MCF 10A (cell line): ENCODE results near the gene TARDBP. TPM values are rescaled to one million over a fixed set of nuclear protein-coding genes. Genes with fewer than 3 reads are reported as not detected.

Source experiments
- BruUV-seq: library from RNA; stranded (reverse); fragments of 400-500 nt; replicated peaks from 2 replicates; lab custom pipeline; 2021; lab: Mats Ljungman, UMichigan
- CTCF ChIA-PET: fragments of 300-600 bp; sonication (Branson Sonifier 250); formaldehyde crosslinking; extraction: SDS; loops from one replicate; lab custom pipeline; 2021; ENCODE audit warnings: antibody characterized with exemption, inconsistent platforms; lab: Yijun Ruan, JAX
- POLR2A ChIA-PET: fragments of 300-600, 350-650 bp; sonication (Branson Sonifier 250); formaldehyde crosslinking; extraction: SDS; loops from one replicate; lab custom pipeline; 2020; ENCODE audit warnings: antibody characterized with exemption, inconsistent platforms; lab: Yijun Ruan, JAX
- DNase-seq: peaks from one replicate; pipeline ENCODE4 v3.0.0-alpha.2; 2018; ENCODE audit not compliant: unreplicated experiment
- H3K27ac Mint-ChIP-seq: one replicate; pipeline ENCODE4 v1.8.0; 2022; ENCODE audit warnings: mild to moderate bottlenecking, low read depth, mixed read lengths; ENCODE audit not compliant: unreplicated experiment
- H3K27me3 Mint-ChIP-seq: one replicate; pipeline ENCODE4 v1.8.0; 2022; ENCODE audit warnings: mixed read lengths; ENCODE audit not compliant: insufficient read depth, unreplicated experiment
- H3K36me3 Mint-ChIP-seq: one replicate; pipeline ENCODE4 v1.8.0; 2022; ENCODE audit warnings: mild to moderate bottlenecking, moderate library complexity, mixed read lengths; ENCODE audit not compliant: insufficient read depth, unreplicated experiment
- H3K4me1 Mint-ChIP-seq: one replicate; pipeline ENCODE4 v1.8.0; 2022; ENCODE audit warnings: mixed read lengths; ENCODE audit not compliant: insufficient read depth, unreplicated experiment
- H3K4me3 Mint-ChIP-seq: one replicate; pipeline ENCODE4 v1.8.0; 2022; ENCODE audit warnings: mild to moderate bottlenecking, moderate library complexity, mixed read lengths; ENCODE audit not compliant: unreplicated experiment
- H3K9me3 Mint-ChIP-seq: one replicate; pipeline ENCODE4 v1.8.0; 2022; ENCODE audit warnings: mixed read lengths; ENCODE audit not compliant: unreplicated experiment
- intact Hi-C: fragments of 100-400 bp; cut with micrococcal nuclease; formaldehyde crosslinking; loops from 2 replicates; pipeline ENCODE4 v1.14.1; 2022
- total RNA-seq: library from RNA; stranded (reverse); gene quantifications from 2 replicates; pipeline ENCODE4 v1.2.3, GENCODE V29; 2022
- TF ChIP-seq, protein P1 (sequence below): fragments of 200-600 bp; IDR thresholded peaks from one replicate; pipeline ENCODE4 v1.8.0; 2022; ENCODE audit warnings: antibody characterized with exemption, mild to moderate bottlenecking; ENCODE audit not compliant: unreplicated experiment

TARDBP gene
- total RNA-seq, 1 experiment from 2014 or later, result 144 TPM

DNA sequence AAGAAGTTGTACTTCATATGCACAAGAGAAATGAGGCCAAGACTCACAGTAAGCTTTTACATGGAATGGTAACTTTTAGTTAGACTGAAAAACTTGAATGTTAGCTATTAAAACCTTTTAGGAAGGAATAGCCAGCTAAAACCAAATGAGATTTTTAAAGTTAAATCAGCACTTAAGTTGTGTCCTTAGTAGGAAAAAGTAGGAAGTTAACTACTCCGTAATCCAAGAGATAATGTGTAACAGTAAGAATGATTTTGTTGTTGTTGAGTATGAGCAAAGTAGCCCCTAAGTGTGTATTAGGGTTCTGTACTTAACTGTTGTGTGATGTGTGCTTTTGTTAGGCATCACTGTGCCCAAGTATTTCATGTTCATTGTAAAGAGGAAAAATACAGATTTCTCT lies 13.2 kb downstream of the TARDBP start:
- H3K4me1 Mint-ChIP-seq, result peaks cover 19% of the 10 kb centered on the region
- intact Hi-C loops, result no loop called here
- H3K36me3 Mint-ChIP-seq, result peaks cover 87% of the 10 kb centered on the region
- H3K4me3 Mint-ChIP-seq, result no peak overlapping the region
- no TSS peak for BruUV-seq
- H3K9me3 Mint-ChIP-seq, result no peaks in the 10 kb centered on the region
- H3K27me3 Mint-ChIP-seq, result no peaks in the 10 kb centered on the region
- POLR2A ChIA-PET, result interaction anchor here (2.7 kb wide), 1 partner anchor 13 kb away, joined by 13 read pairs; the partner anchor contains the start of gene TARDBP
- DNase-seq, result no peak
- TF ChIP-seq, protein P1, sequence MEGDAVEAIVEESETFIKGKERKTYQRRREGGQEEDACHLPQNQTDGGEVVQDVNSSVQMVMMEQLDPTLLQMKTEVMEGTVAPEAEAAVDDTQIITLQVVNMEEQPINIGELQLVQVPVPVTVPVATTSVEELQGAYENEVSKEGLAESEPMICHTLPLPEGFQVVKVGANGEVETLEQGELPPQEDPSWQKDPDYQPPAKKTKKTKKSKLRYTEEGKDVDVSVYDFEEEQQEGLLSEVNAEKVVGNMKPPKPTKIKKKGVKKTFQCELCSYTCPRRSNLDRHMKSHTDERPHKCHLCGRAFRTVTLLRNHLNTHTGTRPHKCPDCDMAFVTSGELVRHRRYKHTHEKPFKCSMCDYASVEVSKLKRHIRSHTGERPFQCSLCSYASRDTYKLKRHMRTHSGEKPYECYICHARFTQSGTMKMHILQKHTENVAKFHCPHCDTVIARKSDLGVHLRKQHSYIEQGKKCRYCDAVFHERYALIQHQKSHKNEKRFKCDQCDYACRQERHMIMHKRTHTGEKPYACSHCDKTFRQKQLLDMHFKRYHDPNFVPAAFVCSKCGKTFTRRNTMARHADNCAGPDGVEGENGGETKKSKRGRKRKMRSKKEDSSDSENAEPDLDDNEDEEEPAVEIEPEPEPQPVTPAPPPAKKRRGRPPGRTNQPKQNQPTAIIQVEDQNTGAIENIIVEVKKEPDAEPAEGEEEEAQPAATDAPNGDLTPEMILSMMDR, result no peak
- H3K27ac Mint-ChIP-seq, result peak overlapping the region; percentile 89
- CTCF ChIA-PET, result interaction anchor here (0.6 to 0.7 kb wide), 2 partner anchors 10 to 12 kb away, joined by 3 read pairs; no protein-coding TSS in a partner anchor

DNA sequence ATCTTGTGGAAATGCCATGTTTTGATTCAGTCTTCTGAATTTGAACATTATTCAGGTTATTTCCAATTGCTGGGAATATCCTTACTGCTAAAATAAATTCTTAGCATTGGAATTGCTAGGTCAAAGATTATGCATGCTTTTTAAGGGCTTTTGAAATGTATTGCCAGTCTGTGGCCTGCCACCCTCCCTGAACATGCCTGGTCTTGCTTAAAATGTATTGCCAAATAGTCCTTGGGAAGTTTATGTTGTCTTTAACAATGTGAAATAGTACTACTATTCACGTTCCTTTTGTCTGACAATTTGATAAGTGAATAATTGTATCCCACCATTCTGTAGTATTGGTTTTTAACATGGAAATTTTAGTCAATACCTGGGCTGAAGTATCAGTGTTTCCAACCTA lies 13.6 kb downstream of the TARDBP start:
- peak; percentile 32 for DNase-seq
- TF ChIP-seq, protein P1, result no peak
- BruUV-seq, result no TSS peak
- ChIA-PET CTCF (interaction anchor here (0.6 to 0.7 kb wide), 2 partner anchors 11 kb away, joined by 3 read pairs; no protein-coding TSS in a partner anchor), POLR2A (interaction anchor here (2.7 kb wide), 1 partner anchor 13 kb away, joined by 13 read pairs; the partner anchor contains the start of gene TARDBP)
- H3K27ac Mint-ChIP-seq, result peak overlapping the region; percentile 89
- H3K27me3 Mint-ChIP-seq, result no peaks in the 10 kb centered on the region
- intact Hi-C loops, result no loop called here
- peaks cover 83% of the 10 kb centered on the region for H3K36me3 Mint-ChIP-seq
- no peaks in the 10 kb centered on the region for H3K9me3 Mint-ChIP-seq
- peaks cover 19% of the 10 kb centered on the region for H3K4me1 Mint-ChIP-seq
- H3K4me3 Mint-ChIP-seq, result no peak overlapping the region

DNA sequence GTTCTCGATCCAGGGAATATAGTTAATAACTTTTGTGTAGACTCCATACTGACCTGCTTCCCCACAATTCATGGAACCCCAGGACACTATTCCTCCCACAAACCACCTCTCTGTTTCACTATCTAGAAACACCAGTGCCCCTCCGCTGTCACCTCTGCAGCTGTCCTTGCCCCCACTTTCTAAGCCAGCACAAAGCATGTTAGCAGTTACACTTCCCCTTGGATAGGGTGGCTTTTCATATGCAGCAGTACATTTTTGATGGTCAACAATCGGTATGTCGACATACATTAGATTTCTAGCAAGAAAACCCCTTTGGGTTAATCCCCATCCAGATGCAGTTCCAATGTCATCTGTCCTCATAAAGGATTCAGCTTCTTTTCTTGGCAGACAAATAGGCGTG lies 14.4 kb downstream of the TARDBP start:
- BruUV-seq, result no TSS peak
- Mint-ChIP-seq H3K27me3 (no peaks in the 10 kb centered on the region), H3K9me3 (no peaks in the 10 kb centered on the region), H3K27ac (peak overlapping the region; percentile 89), H3K36me3 (peaks cover 74% of the 10 kb centered on the region), H3K4me1 (peaks cover 17% of the 10 kb centered on the region), H3K4me3 (no peak overlapping the region)
- ChIA-PET CTCF (interaction anchor here (0.7 to 1.6 kb wide), 2 partner anchors 11 to 716 kb away, joined by 3 to 12 read pairs; no protein-coding TSS in a partner anchor), POLR2A (interaction anchor here (1.1 to 1.3 kb wide), 3 partner anchors 11 to 15 kb away, joined by 4 to 6 read pairs (median 5); partner anchors contain the start of gene TARDBP)
- DNase-seq, result no peak
- intact Hi-C loops, result no loop called here
- TF ChIP-seq, protein P1, result no peak

DNA sequence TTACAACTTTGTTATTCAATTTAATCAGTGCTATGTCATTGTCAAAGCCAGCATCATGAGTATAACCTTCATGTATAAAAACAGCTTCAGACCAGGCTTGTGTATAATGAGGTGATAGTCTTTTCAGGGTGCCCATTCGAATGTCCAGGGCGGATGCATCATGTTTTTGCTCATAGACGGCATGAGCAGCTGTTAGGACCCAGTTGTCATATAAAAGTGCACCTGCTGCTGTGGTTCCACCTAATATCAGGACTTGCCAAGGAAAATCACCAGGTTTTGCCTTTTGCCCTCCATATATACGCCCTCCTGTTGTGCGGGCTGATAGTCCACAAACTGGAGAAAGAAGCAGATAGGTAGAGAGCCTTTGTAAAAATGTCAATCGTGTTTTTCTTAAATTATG lies 14.9 kb downstream of the TARDBP start:
- H3K4me3 Mint-ChIP-seq, result no peak overlapping the region
- intact Hi-C loops, result no loop called here
- ChIA-PET POLR2A (interaction anchor here (1.1 to 1.3 kb wide), 3 partner anchors 10 to 15 kb away, joined by 4 to 6 read pairs (median 5); partner anchors contain the start of gene TARDBP), CTCF (interaction anchor here (0.7 to 1.6 kb wide), 2 partner anchors 10 to 715 kb away, joined by 3 to 12 read pairs; no protein-coding TSS in a partner anchor)
- peaks cover 70% of the 10 kb centered on the region for H3K36me3 Mint-ChIP-seq
- no TSS peak for BruUV-seq
- peaks cover 14% of the 10 kb centered on the region for H3K4me1 Mint-ChIP-seq
- peak overlapping the region; percentile 89 for H3K27ac Mint-ChIP-seq
- H3K27me3 Mint-ChIP-seq, result no peaks in the 10 kb centered on the region
- no peak for DNase-seq
- TF ChIP-seq, protein P1, result no peak
- H3K9me3 Mint-ChIP-seq, result no peaks in the 10 kb centered on the region
